GM12872 (cell line): Measurements from ENCODE around the gene EP300.

Experiments used
- CTCF ChIP-seq: IDR thresholded peaks from 3 replicates; pipeline ENCODE4 v1.5.1; 2011; ENCODE audit warnings: low read depth, mild to moderate bottlenecking, low read length, moderate library complexity; ENCODE audit not compliant: insufficient read depth

Gene EP300

DNA sequence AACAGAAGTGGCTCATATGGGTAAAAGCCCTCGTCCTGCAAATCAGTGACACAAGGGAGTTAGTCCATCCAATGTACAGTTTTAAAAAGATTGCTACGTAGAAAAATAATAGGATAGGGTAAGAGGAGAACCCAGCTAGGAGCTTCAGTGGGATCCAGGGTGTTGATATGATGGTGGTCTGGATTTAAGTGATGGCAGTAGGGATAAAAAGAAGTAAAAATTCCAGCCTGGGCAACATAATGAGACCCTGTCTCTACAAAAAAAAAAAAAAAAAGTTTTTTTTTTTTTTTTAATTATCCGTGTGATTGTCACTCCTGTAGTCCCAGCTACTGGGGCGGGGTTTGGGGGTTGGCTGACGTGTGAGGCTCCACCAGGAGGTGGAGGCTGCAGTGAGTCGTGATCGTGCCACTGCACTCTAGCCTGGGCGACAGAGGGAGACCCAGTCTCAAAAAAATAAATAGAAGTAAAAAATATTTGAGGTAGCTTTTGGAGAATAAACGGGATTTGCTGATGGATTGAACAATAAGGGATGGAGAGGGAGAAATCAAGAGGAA lies 105.7 kb downstream of the EP300 start:
- 0 out of 3 replicates have a peak, but pooled peaks have one; percentile 8 for TF ChIP-seq CTCF

- no peak for TF ChIP-seq CTCF
Observed at GRCh38 chr22:41201141-41201540, 108.7 kb downstream of the EP300 start.

- no peak for TF ChIP-seq CTCF
Observed at GRCh38 chr22:41203118-41203517, 110.7 kb downstream of the EP300 start.

GRCh38 chr22:41204066-41204465 lies 111.7 kb downstream of the EP300 start:
- no peak for TF ChIP-seq CTCF

DNA sequence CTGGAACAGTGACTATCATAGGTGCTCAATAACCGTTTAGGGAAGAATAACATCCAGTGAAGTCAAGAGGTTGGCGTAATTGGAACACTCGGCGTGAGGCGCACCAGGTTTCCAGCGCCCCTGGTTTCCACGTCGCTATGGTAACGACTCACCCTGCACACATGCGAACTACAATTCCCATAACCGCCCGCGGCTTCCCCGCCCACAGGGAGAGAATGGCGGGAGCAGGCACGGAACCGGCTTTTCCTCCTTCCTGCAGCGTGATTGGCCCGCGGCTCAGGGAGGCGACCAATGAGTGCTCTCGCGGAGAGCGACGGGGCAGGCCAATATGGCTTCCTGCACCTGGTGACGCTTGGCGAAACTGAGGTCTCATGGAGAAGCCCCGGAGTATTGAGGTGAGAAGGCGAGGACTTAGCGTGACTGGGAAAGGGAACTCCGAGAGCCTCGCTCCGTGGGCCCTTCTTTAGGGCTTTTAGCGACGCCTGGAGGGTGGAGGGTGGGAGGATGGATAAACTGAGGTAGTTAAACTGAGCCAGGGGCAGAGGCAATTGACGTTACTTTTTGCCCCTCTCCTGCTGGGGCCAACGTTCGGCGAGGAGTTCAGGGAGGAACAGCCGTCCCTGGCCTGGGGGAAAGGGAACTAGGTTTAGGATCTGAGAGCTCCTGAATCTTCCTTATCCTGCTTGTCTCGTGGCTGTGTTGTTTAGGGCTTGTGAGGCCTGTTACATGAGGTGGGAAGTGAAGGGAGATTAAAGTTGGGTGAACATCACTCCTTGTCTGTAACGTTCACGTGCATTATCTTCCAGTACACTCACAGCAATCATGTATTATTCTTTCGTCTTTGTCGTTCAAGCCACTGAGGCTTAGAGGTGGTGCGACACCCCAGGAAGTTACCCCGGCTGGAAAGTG lies 112.9 kb downstream of the EP300 start, which contains the start of gene L3MBTL2:
Gene L3MBTL2 (plus strand): TSS at position 321 of the 909 bp plus-strand sequence. CDS start 51 bp downstream, at position 372.
- no peak for TF ChIP-seq CTCF

DNA sequence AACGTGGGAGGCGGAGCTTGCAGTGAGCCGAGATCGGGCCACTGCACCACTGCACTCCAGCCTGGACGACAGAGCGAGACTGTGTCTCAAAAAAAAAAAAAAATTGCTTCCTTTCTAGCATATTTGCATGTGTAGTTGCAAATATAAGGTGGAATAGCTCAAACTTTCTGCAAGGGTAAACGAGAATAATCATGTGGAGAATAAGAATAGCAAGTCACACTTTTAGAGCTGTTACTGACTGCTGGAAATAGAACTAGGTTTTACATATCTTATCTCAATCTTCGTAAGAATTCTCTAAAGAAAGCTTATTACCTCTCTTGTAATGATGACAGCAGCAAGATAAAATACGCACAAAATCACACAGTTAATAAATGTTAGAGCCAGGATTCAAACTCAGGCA lies 114.3 kb downstream of the EP300 start:
- TF ChIP-seq CTCF, result no peak

GRCh38 chr22:41215409-41215808 lies 123.0 kb downstream of the EP300 start:
- no peak for TF ChIP-seq CTCF
